Thoracic aorta (tissue), 2 donors: Measurements from ENCODE around the gene ALG1. TPM values are rescaled to one million over a fixed set of nuclear protein-coding genes. Genes with fewer than 3 reads are reported as not detected.
A peak's percentile ranks its signal among the peaks of the same experiment; 100 is the strongest.
"Not testable (repeated sequence)": the region's sequence is repeated elsewhere in the genome, so short reads cannot be mapped to it uniquely, and the experiment has no call there.

Experiments used
- ATAC-seq: fragments of 150-250 bp; one replicate; pipeline ENCODE4 v1.8.0; 2017; ENCODE audit warnings: low read depth; ENCODE audit not compliant: insufficient number of reproducible peaks, low FRiP score
- DNase-seq: peaks from one replicate; pipeline ENCODE4 v3.0.0-alpha.2; 2020; ENCODE audit warnings: low spot score
- H3K27ac ChIP-seq, 2 donors: fragments of 200-600 bp; sonication (generic); 1 replicate in 1 of 2; 2 replicates in 1 of 2; pipeline ENCODE4 v1.5.1; 2016; ENCODE audit warnings: mild to moderate bottlenecking in 2 of 2, moderate library complexity in 2 of 2
- H3K27me3 ChIP-seq: fragments of 200-600 bp; sonication (generic); replicated peaks from 2 replicates; pipeline ENCODE4 v1.6.0; 2016; ENCODE audit warnings: mild to moderate bottlenecking; ENCODE audit not compliant: insufficient read depth
- H3K36me3 ChIP-seq: fragments of 200-600 bp; sonication (generic); one replicate; pipeline ENCODE4 v1.5.1; 2016
- H3K4me1 ChIP-seq, 2 donors: fragments of 200-600 bp; sonication (generic); 1 replicate in 1 of 2; 2 replicates in 1 of 2; pipeline versions ENCODE4 v1.5.1 to v1.6.0; 2016; ENCODE audit warnings: low read depth in 2 of 2, mild to moderate bottlenecking in 1 of 2; ENCODE audit not compliant: control insufficient read depth in 1 of 2
- H3K4me3 ChIP-seq: fragments of 200-600 bp; sonication (generic); 2 replicates; pipeline ENCODE4 v1.5.1; 2016; ENCODE audit warnings: mild to moderate bottlenecking
- H3K9me3 ChIP-seq: fragments of 200-600 bp; sonication (generic); 2 replicates; pipeline ENCODE4 v1.5.1; 2016
- CTCF ChIP-seq: fragments of 200-600 bp; sonication (generic); IDR thresholded peaks from one replicate; pipeline ENCODE4 v1.5.1; 2019; ENCODE audit warnings: antibody characterized with exemption
- total RNA-seq, 2 donors: library from RNA; depleted of rRNA; stranded (reverse); fragments of >200 nt; gene quantifications; one replicate each; pipeline versions ENCODE4 v1.1.0 to v1.2.3, GENCODE V29; 2016

Gene ALG1
- total RNA-seq, 2 donors from 2014 or later = 24.1 to 36.7 TPM

GRCh38 chr16:5070431-5071186 is 1.0 kb upstream of the ALG1 start:
- Histone ChIP-seq H3K27ac (peak overlapping the region; percentile 61 to 80), H3K4me1 (peaks cover 9 to 11% of the 10 kb centered on the region in 2 donors), H3K36me3 (no peaks in the 10 kb centered on the region), H3K9me3 (no peaks in the 10 kb centered on the region), H3K27me3 (no peaks in the 10 kb centered on the region), H3K4me3 (no peak overlapping the region)
- TF ChIP-seq CTCF = no peak
- DNase-seq = no peak
- ATAC-seq = no peak

GRCh38 chr16:5071341-5071680 is 332 bp upstream of the ALG1 start:
- no peaks in the 10 kb centered on the region for H3K27me3 ChIP-seq
- peak overlapping the region; percentile 61 to 80 for H3K27ac ChIP-seq
- no peak for TF ChIP-seq CTCF
- H3K9me3 ChIP-seq = no peaks in the 10 kb centered on the region
- ATAC-seq (no peak), DNase-seq (no peak)
- peaks cover 9 to 11% of the 10 kb centered on the region in 2 donors for H3K4me1 ChIP-seq
- peaks cover 4% of the 10 kb centered on the region for H3K36me3 ChIP-seq
- H3K4me3 ChIP-seq = peak overlapping the region; percentile 80

GRCh38 chr16:5072334-5073278 is 963 bp downstream of the ALG1 start:
- ATAC-seq = no peak
- no peak for DNase-seq

GRCh38 chr16:5073279-5073629 is 1.6 kb downstream of the ALG1 start:
- Histone ChIP-seq H3K27ac (no peak overlapping the region), H3K36me3 (peaks cover 17% of the 10 kb centered on the region), H3K4me3 (no peak overlapping the region), H3K27me3 (no peaks in the 10 kb centered on the region), H3K9me3 (no peaks in the 10 kb centered on the region), H3K4me1 (peaks cover 9 to 11% of the 10 kb centered on the region in 2 donors)
- DNase-seq (no peak), ATAC-seq (no peak)
- no peak for TF ChIP-seq CTCF

More at GRCh38 chr16:5072334-5073278, 963 bp downstream of the ALG1 start:
- H3K4me1 ChIP-seq = peaks cover 9 to 11% of the 10 kb centered on the region in 2 donors
- no peaks in the 10 kb centered on the region for H3K27me3 ChIP-seq
- H3K9me3 ChIP-seq = no peaks in the 10 kb centered on the region
- peak overlapping the region; percentile 61 to 80 for H3K27ac ChIP-seq
- H3K4me3 ChIP-seq = peak overlapping the region; percentile 80
- TF ChIP-seq CTCF = no peak
- peaks cover 12% of the 10 kb centered on the region for H3K36me3 ChIP-seq

- not testable (repeated sequence) for H3K9me3 ChIP-seq, ATAC-seq, H3K27ac ChIP-seq, H3K27me3 ChIP-seq, DNase-seq, H3K4me3 ChIP-seq
- Histone ChIP-seq H3K4me1 (peaks cover 9 to 11% of the 10 kb centered on the region in 2 donors), H3K36me3 (peaks cover 20% of the 10 kb centered on the region)
These were observed 2.1 kb downstream of the ALG1 start for GRCh38 chr16:5073771-5074170.
